GM10266 (cell line): ENCODE data around the gene COLGALT1.
"Not testable (repeated sequence)": the region's sequence is repeated elsewhere in the genome, so short reads cannot be mapped to it uniquely, and the experiment has no call there.

Experiments
- DNase-seq: peaks from one replicate; pipeline ENCODE4 v3.0.0; 2012; ENCODE audit errors: extremely low spot score
- TF ChIP-seq, protein P1 (sequence below): IDR thresholded peaks from 2 replicates; pipeline ENCODE4 v1.5.1; 2012; ENCODE audit warnings: mild to moderate bottlenecking, low read depth; ENCODE audit not compliant: control insufficient read depth, insufficient read depth; ENCODE audit errors: missing control alignments

The COLGALT1 gene

DNA sequence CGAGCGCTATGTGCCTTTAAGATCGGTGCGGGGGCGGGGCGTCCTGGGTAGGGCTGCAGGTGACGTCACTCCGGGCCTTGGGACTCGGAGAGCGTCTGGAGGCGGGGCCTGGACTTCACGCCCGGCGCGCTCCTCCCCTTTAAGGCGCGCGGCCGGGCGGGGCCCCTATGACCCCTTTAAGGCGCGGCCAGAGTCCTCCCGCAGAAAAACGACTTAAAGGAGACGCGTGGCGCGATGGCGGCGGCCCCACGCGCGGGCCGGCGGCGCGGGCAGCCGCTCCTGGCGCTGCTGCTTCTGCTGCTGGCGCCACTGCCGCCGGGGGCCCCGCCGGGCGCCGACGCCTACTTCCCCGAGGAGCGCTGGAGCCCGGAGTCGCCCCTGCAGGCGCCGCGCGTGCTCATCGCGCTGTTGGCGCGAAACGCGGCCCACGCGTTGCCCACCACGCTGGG, at the start of gene COLGALT1:
Gene COLGALT1 (plus strand): TSS at position 170 of the 449 bp plus-strand sequence. CDS start 65 bp downstream, at position 235.
- peak; percentile 99 for DNase-seq
- TF ChIP-seq, protein P1, sequence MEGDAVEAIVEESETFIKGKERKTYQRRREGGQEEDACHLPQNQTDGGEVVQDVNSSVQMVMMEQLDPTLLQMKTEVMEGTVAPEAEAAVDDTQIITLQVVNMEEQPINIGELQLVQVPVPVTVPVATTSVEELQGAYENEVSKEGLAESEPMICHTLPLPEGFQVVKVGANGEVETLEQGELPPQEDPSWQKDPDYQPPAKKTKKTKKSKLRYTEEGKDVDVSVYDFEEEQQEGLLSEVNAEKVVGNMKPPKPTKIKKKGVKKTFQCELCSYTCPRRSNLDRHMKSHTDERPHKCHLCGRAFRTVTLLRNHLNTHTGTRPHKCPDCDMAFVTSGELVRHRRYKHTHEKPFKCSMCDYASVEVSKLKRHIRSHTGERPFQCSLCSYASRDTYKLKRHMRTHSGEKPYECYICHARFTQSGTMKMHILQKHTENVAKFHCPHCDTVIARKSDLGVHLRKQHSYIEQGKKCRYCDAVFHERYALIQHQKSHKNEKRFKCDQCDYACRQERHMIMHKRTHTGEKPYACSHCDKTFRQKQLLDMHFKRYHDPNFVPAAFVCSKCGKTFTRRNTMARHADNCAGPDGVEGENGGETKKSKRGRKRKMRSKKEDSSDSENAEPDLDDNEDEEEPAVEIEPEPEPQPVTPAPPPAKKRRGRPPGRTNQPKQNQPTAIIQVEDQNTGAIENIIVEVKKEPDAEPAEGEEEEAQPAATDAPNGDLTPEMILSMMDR: no peak

DNA sequence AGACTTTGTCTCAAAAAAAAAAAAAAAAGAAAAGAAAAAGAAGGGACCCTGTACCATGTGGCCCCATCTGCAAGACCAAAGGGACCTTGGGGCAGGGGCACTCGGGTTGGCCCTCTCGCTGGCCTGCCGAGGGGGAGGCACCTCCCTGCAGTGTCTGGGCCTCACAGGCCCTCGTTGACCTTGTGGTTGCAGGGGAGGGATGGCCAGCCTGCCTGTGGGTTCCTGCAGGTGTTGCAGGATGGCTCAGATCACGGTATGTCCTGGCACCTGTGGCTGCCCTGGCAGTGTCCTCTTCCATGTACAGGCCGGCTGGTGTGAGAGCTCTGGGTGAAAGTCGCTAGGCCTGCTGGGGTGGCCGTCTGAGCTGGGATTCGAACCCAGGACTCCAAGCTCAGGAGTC, 48.7 kb upstream of the COLGALT1 start:
- TF ChIP-seq, protein P1: no peak
- no peak for DNase-seq

DNA sequence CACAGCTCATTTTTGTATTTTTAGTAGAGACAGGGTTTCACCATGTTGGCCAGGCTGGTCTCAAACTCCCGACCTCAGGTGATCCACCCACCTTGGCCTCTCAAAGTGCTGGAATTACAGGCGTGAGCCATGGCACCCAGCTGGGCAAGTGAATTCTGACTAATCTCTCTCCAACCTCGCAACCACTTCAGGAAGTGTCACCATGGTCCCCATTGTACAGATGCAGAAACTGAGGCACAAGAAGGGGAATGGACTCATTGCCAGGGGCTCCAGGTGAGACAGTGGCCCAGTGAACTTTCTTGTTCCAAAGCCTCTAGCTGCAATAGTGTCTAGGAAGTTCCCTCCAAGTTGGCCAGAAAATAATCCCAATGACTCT, 46.9 kb upstream of the COLGALT1 start:
- not testable (repeated sequence) for DNase-seq

DNA sequence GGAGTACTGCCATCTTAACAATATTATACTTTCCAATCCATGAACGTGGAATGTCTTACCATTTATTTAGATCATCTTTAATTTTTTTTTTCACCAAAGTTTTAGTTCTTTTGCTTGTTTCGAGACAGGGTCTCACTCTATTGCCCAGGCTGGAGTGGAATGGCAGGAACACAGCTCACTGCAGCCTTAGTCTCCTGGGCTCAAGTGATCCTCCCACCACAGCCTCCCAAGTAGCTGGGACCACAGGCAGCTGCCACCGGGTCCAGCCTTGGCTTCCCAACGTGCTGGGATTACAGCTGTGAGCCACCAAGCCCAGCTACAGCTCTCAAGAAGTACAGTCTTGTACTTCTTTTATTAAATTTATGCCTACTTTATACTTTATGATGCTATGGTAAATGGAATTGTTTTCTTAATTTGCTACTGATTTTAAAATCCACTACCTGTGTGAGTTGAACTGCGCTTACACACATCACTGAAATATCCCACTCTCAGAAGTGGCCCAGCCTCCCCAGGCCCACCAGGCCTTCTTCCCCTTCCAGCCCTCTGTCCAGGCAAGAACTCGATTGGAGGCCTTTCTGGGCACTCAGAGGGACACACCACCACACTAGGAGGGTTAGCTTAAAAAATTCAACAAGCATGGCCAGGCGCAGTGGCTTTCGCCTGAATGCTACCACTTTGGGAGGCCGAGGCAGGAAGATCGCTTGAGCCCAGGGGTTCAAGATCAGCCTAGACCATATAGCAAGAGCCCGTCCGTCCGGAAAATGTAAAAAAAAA, 45.0 kb upstream of the COLGALT1 start:
- DNase-seq: no peak

DNA sequence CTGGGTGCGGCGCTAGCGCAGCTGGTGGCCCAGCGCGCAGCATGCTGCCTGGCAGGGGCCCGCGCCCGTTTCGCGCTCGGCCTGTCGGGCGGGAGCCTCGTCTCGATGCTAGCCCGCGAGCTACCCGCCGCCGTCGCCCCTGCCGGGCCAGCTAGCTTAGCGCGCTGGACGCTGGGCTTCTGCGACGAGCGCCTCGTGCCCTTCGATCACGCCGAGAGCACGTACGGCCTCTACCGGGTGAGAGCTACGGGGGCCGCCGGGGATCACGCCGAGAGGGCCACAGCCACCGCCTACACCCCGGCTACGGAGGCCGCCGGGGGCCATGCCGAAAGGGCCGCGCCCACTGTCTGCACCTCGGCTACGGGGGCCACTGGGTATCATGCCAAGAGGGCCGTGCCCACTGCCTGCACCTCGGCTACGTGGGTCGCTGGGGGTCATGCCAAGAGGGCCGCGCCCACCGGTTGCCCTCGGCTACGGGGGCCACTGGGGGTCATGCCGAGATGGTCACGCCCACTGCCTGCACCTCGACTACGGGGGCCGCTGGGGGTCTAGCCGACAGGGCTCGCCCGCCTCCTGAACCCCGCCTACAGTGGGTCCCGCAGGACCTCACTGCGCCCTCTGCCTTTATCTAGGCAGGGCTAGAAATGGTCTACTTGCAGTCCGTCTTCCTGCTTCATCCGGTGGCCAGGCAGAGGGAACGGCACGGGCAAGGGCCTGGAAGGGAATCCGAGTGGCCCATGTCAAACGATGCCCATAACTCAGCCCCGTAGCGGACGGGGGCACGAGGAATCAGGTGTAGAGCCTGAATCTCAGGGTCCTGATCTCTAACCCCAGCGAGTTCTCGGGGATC, 43.5 kb upstream of the COLGALT1 start:
- peak; percentile 92 for DNase-seq
- TF ChIP-seq, protein P1: peak; percentile 57

More for the DNA sequence above, 45.0 kb upstream of the COLGALT1 start:
- TF ChIP-seq, protein P1: no peak

DNA sequence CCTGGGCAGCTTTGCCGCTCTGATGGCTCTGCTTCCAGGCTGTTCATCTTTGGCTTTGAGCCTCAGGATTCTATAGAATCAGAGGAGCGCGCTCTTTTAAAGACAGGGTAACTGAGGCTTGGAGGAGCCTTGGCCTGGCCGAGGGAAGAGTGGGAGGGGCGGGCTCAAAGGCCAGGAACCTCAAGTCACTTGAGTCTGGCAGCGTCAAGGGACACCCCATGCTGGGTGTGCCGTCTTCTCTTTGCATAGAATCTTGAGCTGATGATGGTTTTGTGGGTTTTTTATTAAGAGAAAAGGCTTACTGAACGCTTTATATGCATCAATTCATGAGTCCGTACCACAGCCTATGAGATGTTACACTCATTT, 42.9 kb upstream of the COLGALT1 start:
- TF ChIP-seq, protein P1: no peak
- DNase-seq: no peak

DNA sequence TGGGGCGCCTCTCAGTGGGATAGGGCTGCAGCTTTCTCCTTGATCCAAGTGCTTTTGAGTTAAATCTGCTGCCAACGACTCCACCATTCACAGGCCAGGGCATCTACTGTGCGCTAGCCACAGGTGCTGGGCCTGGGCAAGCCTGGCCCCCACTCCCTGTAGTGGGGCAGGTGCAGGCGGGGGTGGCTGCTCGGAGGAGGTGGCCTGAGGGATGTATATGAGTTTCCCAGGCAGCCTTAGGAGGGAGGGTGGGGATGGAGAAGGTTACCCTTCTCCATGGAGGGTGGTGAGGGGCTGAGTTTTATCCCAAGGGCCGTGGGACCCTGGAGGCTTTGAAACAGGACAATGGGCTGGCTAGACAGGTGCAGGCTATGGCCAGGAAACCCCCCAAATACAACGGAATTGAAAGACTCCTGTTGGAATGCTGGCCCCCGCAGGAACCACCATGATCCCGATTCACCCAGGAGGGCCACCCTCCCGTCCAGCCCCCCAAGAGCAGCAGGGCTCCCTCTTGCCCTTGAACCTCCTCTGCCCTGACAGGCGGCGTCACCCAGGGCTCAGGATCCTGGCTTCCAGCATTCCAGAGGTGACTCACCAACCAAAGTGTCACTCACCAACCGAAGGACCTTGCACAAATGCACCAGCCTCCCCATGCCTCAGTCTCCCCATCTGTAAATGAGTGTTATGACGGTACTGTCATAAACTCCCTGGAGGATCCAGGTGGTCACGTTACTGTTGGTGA, 39.9 kb upstream of the COLGALT1 start:
- no peak for DNase-seq
- TF ChIP-seq, protein P1: no peak
